ENCODE measurements around the gene MXRA8.

DNA sequence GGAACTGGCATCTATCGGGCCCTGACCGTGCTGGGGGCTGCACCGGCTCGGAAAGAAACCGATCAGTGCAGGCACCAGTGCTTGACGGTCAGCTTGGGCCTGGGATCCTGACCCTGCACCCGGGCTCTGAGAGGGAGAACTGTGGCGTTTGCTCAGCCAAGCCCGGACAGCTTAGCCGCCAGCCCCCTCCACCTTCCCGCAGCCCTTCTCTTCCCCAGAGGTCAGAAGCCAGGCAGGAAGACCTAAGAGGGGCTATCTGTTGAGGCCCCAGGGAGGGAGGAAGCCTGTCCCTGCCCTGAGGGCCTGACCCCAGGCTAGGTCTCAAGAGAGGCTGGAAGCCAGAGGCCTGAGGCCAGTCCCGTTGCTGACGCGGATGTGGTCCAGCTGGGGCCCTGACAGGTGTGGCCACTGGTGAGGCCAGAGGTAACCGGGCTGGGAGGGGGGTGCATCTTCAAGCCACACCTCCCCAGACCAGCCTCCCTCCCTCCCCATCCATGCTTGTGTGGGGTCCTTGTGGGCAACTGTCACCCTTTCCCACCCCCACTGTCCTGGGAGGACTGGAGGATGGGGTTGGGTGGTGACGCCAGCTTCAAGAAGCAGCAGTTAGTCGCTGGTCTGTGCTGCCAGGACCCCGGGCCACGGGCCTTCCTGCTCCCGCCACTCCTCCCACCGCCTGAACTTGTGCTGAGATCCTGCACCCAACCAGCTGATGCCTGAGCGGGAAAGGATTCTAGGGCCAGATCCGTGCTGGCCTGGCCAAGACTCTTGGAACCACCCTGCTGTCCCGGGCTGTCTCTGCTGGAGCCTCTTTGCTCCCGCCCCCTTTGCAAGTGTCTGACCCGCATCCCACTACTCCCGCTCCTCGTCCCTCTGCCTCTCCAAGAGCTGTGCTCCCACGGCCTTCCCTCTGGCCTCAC, 6.6 kb downstream of the MXRA8 start:
- TF ChIP-seq, protein P1, sequence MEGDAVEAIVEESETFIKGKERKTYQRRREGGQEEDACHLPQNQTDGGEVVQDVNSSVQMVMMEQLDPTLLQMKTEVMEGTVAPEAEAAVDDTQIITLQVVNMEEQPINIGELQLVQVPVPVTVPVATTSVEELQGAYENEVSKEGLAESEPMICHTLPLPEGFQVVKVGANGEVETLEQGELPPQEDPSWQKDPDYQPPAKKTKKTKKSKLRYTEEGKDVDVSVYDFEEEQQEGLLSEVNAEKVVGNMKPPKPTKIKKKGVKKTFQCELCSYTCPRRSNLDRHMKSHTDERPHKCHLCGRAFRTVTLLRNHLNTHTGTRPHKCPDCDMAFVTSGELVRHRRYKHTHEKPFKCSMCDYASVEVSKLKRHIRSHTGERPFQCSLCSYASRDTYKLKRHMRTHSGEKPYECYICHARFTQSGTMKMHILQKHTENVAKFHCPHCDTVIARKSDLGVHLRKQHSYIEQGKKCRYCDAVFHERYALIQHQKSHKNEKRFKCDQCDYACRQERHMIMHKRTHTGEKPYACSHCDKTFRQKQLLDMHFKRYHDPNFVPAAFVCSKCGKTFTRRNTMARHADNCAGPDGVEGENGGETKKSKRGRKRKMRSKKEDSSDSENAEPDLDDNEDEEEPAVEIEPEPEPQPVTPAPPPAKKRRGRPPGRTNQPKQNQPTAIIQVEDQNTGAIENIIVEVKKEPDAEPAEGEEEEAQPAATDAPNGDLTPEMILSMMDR (IDR thresholded peaks at IDR 0.05): no peak
- no peak for TF ChIP-seq POLR2A (IDR thresholded peaks at IDR 0.05)
